ENCODE measurements around the gene GNE.

- no peak for TF ChIP-seq POLR2A (IDR thresholded peaks at IDR 0.05)
- TF ChIP-seq, protein P1, sequence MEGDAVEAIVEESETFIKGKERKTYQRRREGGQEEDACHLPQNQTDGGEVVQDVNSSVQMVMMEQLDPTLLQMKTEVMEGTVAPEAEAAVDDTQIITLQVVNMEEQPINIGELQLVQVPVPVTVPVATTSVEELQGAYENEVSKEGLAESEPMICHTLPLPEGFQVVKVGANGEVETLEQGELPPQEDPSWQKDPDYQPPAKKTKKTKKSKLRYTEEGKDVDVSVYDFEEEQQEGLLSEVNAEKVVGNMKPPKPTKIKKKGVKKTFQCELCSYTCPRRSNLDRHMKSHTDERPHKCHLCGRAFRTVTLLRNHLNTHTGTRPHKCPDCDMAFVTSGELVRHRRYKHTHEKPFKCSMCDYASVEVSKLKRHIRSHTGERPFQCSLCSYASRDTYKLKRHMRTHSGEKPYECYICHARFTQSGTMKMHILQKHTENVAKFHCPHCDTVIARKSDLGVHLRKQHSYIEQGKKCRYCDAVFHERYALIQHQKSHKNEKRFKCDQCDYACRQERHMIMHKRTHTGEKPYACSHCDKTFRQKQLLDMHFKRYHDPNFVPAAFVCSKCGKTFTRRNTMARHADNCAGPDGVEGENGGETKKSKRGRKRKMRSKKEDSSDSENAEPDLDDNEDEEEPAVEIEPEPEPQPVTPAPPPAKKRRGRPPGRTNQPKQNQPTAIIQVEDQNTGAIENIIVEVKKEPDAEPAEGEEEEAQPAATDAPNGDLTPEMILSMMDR (IDR thresholded peaks at IDR 0.05): no peak
These were observed 6.8 kb downstream of the GNE start for GRCh38 chr9:36251428-36251827.

All from suprapubic skin (tissue), 3 donors.